Astrocyte of the spinal cord (primary cell): Measurements from ENCODE around the gene ZNF808.

Source experiments
- DNase-seq: peaks from one replicate; pipeline ENCODE4 v3.0.0; 2011; ENCODE audit warnings: low read depth, low spot score
- H3K4me3 ChIP-seq: 2 replicates; pipeline ENCODE4 v1.5.1; 2011; ENCODE audit warnings: low read depth, mild to moderate bottlenecking, low read length, moderate library complexity
- CTCF ChIP-seq: IDR thresholded peaks from 2 replicates; pipeline ENCODE4 v1.5.1; 2012; ENCODE audit warnings: low read depth, mild to moderate bottlenecking, low read length, inconsistent platforms
- in situ Hi-C: cut with HindIII; loops from 2 replicates; pipeline ENCODE4 v1.10.0; 2017; ENCODE audit warnings: low sequenced_read_pairs

ZNF808 gene

GRCh38 chr19:52602941-52603340 is 75.5 kb downstream of the ZNF808 start:
- H3K4me3 ChIP-seq = no peak overlapping the region
- in situ Hi-C loops = no loop called here
- no peak for TF ChIP-seq CTCF
- DNase-seq = no peak

- no peak for TF ChIP-seq CTCF
- no peak for DNase-seq
- no peak overlapping the region for H3K4me3 ChIP-seq
- in situ Hi-C loops = no loop called here
Observed at GRCh38 chr19:52603558-52604207, 76.2 kb downstream of the ZNF808 start.
